Measurements from ENCODE around the gene LIMCH1.
A peak's percentile ranks its signal among the peaks of the same experiment; 100 is the strongest.

The LIMCH1 gene

GRCh38 chr4:41594432-41594831 lies 56.5 kb downstream of the LIMCH1 start:
- TF ChIP-seq CTCF (IDR thresholded peaks at IDR 0.05; ENCODE audit: low read depth, low read length): no peak
- in situ Hi-C loops (cut with HindIII; ENCODE audit: low sequenced_read_pairs): no loop called here
- no peak overlapping the region for H3K4me3 ChIP-seq (ENCODE audit: low read depth, low read length)
- DNase-seq (ENCODE audit: low read depth, low spot score): no peak

DNA sequence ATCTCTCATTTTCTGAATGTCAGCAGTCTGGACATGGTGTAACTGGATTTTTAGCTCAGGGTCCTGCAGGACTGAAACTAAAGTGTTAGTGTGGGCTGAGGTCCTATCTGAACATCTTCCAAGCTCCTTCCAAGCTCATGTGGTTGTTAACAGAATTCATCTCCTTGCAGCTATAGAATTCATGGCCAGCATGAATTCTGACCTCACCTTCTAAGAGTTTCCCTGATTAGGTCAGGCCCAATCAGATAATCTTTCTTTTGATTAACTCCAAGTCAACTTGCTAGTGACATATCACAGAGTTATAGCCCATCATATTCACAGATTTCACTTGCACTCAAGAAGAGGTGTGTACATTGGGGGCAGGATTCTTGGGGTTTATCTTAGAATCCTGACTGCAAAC lies 59.5 kb downstream of the LIMCH1 start:
- in situ Hi-C loops (cut with HindIII; ENCODE audit: low sequenced_read_pairs): no loop called here
- no peak overlapping the region for H3K4me3 ChIP-seq (ENCODE audit: low read depth, low read length)
- TF ChIP-seq CTCF (IDR thresholded peaks at IDR 0.05; ENCODE audit: low read depth, low read length): no peak
- DNase-seq (ENCODE audit: low read depth, low spot score): no peak

GRCh38 chr4:41598580-41598979 lies 60.6 kb downstream of the LIMCH1 start:
- H3K4me3 ChIP-seq (ENCODE audit: low read depth, low read length): no peak overlapping the region
- TF ChIP-seq CTCF (IDR thresholded peaks at IDR 0.05; ENCODE audit: low read depth, low read length): no peak
- no peak for DNase-seq (ENCODE audit: low read depth, low spot score)
- in situ Hi-C loops (cut with HindIII; ENCODE audit: low sequenced_read_pairs): no loop called here

DNA sequence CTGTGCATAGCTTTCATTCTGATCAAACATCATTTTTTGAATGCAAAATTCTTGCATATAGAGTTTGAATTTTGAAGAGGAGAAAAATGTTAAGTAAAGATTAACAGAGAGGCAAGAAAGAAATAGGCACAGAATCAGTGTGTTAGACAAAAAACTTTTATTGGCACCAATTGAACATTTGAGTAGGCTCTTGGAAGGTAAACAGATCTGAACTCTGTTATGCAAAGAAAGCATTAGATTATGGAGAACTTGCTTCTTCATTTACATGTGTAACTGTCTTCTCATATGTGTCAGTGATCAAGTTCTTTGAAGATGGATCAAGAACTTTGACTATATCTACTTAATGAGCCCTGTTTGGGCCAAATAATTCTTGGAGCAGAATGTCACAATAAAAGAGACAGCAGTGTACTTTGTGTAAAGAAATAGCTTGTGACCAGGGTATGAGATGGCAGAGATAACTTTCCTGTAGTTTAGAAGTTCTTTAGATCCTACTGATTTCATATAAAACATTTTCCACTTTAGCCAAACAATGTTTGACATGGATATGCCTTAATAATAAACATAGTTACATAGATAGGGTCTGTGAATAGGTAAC lies 61.3 kb downstream of the LIMCH1 start:
- in situ Hi-C loops (cut with HindIII; ENCODE audit: low sequenced_read_pairs): no loop called here
- no peak for TF ChIP-seq CTCF (IDR thresholded peaks at IDR 0.05; ENCODE audit: low read depth, low read length)
- no peak for DNase-seq (ENCODE audit: low read depth, low spot score)
- H3K4me3 ChIP-seq (ENCODE audit: low read depth, low read length): no peak overlapping the region

GRCh38 chr4:41600243-41600912 lies 62.4 kb downstream of the LIMCH1 start:
- no peak overlapping the region for H3K4me3 ChIP-seq (ENCODE audit: low read depth, low read length)
- TF ChIP-seq CTCF (IDR thresholded peaks at IDR 0.05; ENCODE audit: low read depth, low read length): no peak
- in situ Hi-C loops (cut with HindIII; ENCODE audit: low sequenced_read_pairs): no loop called here
- DNase-seq (ENCODE audit: low read depth, low spot score): peak; percentile 26

DNA sequence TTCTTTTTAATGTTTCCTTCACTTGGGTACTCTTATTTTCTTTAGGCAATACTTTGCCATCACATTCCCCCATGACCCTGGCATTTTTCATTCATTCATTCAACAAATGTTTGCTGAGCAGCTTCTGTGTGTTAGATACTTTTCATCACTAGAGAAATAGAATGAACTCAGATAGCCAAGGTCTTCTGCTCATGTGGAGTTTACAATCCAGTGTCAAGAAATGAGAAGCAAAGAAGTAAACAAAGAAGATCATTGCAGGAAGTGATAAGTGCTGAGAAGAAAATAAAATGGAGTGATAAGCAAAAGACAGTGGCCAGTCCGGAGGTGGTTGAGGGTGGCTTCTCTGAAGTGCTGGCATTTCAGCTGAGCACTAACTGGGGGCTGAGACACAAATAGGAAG lies 63.1 kb downstream of the LIMCH1 start:
- DNase-seq (ENCODE audit: low read depth, low spot score): no peak
- TF ChIP-seq CTCF (IDR thresholded peaks at IDR 0.05; ENCODE audit: low read depth, low read length): no peak
- in situ Hi-C loops (cut with HindIII; ENCODE audit: low sequenced_read_pairs): no loop called here
- no peak overlapping the region for H3K4me3 ChIP-seq (ENCODE audit: low read depth, low read length)
